Duodenal mucosa (tissue), 2 donors: Measurements from ENCODE around the gene RAB11FIP4.

Experiments
- H3K27ac ChIP-seq: one replicate; pipeline ENCODE4 v1.7.0; 2013; ENCODE audit warnings: low read depth, low read length
- H3K27me3 ChIP-seq, 2 donors: one replicate each; pipeline ENCODE4 v1.7.0; 2013; ENCODE audit warnings: low read length in 2 of 2, control low read depth in 1 of 2; ENCODE audit not compliant: insufficient read depth in 2 of 2, control insufficient read depth in 1 of 2
- H3K36me3 ChIP-seq, 2 donors: one replicate each; pipeline ENCODE4 v1.7.0; 2013; ENCODE audit warnings: low read length in 2 of 2, control low read depth in 1 of 2; ENCODE audit not compliant: insufficient read depth in 2 of 2, control insufficient read depth in 1 of 2
- H3K4me1 ChIP-seq, 2 donors: one replicate each; pipeline ENCODE4 v1.7.0; 2013; ENCODE audit warnings: low read length in 2 of 2, control low read depth in 1 of 2; ENCODE audit not compliant: insufficient read depth in 2 of 2, control insufficient read depth in 1 of 2
- H3K4me3 ChIP-seq, 2 donors: one replicate each; pipeline ENCODE4 v1.7.0; 2013; ENCODE audit warnings: low read length in 2 of 2, low read depth in 1 of 2
- H3K9ac ChIP-seq, 2 donors: one replicate each; pipeline ENCODE4 v1.7.0; 2013; ENCODE audit warnings: low read length in 2 of 2, low read depth in 1 of 2
- H3K9me3 ChIP-seq, 2 donors: one replicate each; pipeline ENCODE4 v1.7.0; 2013; ENCODE audit warnings: low read length in 2 of 2, control low read depth in 1 of 2; ENCODE audit not compliant: control insufficient read depth in 1 of 2

Gene RAB11FIP4

GRCh38 chr17:31490019-31490650 is 98.7 kb downstream of the RAB11FIP4 start:
- H3K36me3 ChIP-seq: no peaks in the 10 kb centered on the region
- H3K27me3 ChIP-seq: no peaks in the 10 kb centered on the region
- peak overlapping the region; percentile 89 to 95 for H3K9ac ChIP-seq
- peak overlapping the region; percentile 75 to 86 for H3K4me3 ChIP-seq
- H3K27ac ChIP-seq: no peak overlapping the region
- peaks cover 62 to 76% of the 10 kb centered on the region in 2 donors for H3K4me1 ChIP-seq
- H3K9me3 ChIP-seq: no peaks in the 10 kb centered on the region

- H3K36me3 ChIP-seq: no peaks in the 10 kb centered on the region
- peaks cover 69 to 83% of the 10 kb centered on the region in 2 donors for H3K4me1 ChIP-seq
- H3K9me3 ChIP-seq: no peaks in the 10 kb centered on the region
- no peaks in the 10 kb centered on the region for H3K27me3 ChIP-seq
- H3K4me3 ChIP-seq: peak overlapping the region; percentile 33 to 86
- H3K9ac ChIP-seq: peak overlapping the region; percentile 14 to 95
- no peak overlapping the region for H3K27ac ChIP-seq
Measured at GRCh38 chr17:31490671-31491375, 99.3 kb downstream of the RAB11FIP4 start.

- Histone ChIP-seq H3K36me3 (no peaks in the 10 kb centered on the region), H3K27me3 (no peaks in the 10 kb centered on the region), H3K4me3 (peak overlapping the region; percentile 4 to 33), H3K4me1 (peaks cover 74 to 90% of the 10 kb centered on the region in 2 donors), H3K27ac (no peak overlapping the region), H3K9me3 (no peaks in the 10 kb centered on the region), H3K9ac (peak overlapping the region; percentile 30 to 56)
Measured at GRCh38 chr17:31491376-31492131, 100.1 kb downstream of the RAB11FIP4 start.

GRCh38 chr17:31492206-31492605 is 100.7 kb downstream of the RAB11FIP4 start:
- no peaks in the 10 kb centered on the region for H3K9me3 ChIP-seq
- H3K27me3 ChIP-seq: no peaks in the 10 kb centered on the region
- H3K27ac ChIP-seq: no peak overlapping the region
- peak overlapping the region in 1 of 2 donors; percentile 30 for H3K9ac ChIP-seq
- peak overlapping the region in 1 of 2 donors; percentile 13 for H3K4me3 ChIP-seq
- H3K4me1 ChIP-seq: peaks cover 72 to 87% of the 10 kb centered on the region in 2 donors
- no peaks in the 10 kb centered on the region for H3K36me3 ChIP-seq

GRCh38 chr17:31492880-31493655 is 101.6 kb downstream of the RAB11FIP4 start:
- H3K36me3 ChIP-seq: no peaks in the 10 kb centered on the region
- H3K27ac ChIP-seq: peak overlapping the region; percentile 76
- H3K9ac ChIP-seq: peak overlapping the region; percentile 55 to 64
- peak overlapping the region; percentile 33 to 38 for H3K4me3 ChIP-seq
- H3K9me3 ChIP-seq: no peaks in the 10 kb centered on the region
- no peaks in the 10 kb centered on the region for H3K27me3 ChIP-seq
- peaks cover 77 to 92% of the 10 kb centered on the region in 2 donors for H3K4me1 ChIP-seq

- peak overlapping the region; percentile 76 for H3K27ac ChIP-seq
- H3K9me3 ChIP-seq: no peaks in the 10 kb centered on the region
- no peaks in the 10 kb centered on the region for H3K36me3 ChIP-seq
- H3K9ac ChIP-seq: peak overlapping the region; percentile 55 to 64
- H3K4me1 ChIP-seq: peaks cover 83 to 96% of the 10 kb centered on the region in 2 donors
- H3K4me3 ChIP-seq: peak overlapping the region; percentile 33 to 38
- H3K27me3 ChIP-seq: no peaks in the 10 kb centered on the region
Measured at GRCh38 chr17:31493656-31494155, 102.2 kb downstream of the RAB11FIP4 start.

- Histone ChIP-seq H3K27me3 (no peaks in the 10 kb centered on the region), H3K9me3 (no peaks in the 10 kb centered on the region), H3K36me3 (no peaks in the 10 kb centered on the region), H3K9ac (peak overlapping the region; percentile 55 to 64), H3K4me3 (peak overlapping the region; percentile 33 to 38), H3K27ac (peak overlapping the region; percentile 90), H3K4me1 (peaks cover 84 to 90% of the 10 kb centered on the region in 2 donors)
Measured at GRCh38 chr17:31494259-31495021, 103.0 kb downstream of the RAB11FIP4 start.

- Histone ChIP-seq H3K4me1 (peaks cover 82 to 84% of the 10 kb centered on the region in 2 donors), H3K9ac (peak overlapping the region; percentile 27 to 42), H3K27ac (peak overlapping the region; percentile 90)
Measured at GRCh38 chr17:31495022-31495885, 103.8 kb downstream of the RAB11FIP4 start.

More at GRCh38 chr17:31495022-31495885, 103.8 kb downstream of the RAB11FIP4 start:
- no peaks in the 10 kb centered on the region for H3K36me3 ChIP-seq
- no peaks in the 10 kb centered on the region for H3K9me3 ChIP-seq
- H3K27me3 ChIP-seq: no peaks in the 10 kb centered on the region
- peak overlapping the region; percentile 28 to 38 for H3K4me3 ChIP-seq
